ENCODE results near the gene SLIT2.

Gene SLIT2

GRCh38 chr4:20251031-20251795, 492 bp upstream of the SLIT2 start:
- H4K20me1 ChIP-seq (ENCODE audit: insufficient read depth) = no peaks in the 10 kb centered on the region
- H3K4me2 ChIP-seq = peak overlapping the region; percentile 33; the same call in 1 of the 2 replicates
- no peaks in the 10 kb centered on the region for H3K79me2 ChIP-seq (ENCODE audit: insufficient read depth, low read depth)
- H2AFZ ChIP-seq (ENCODE audit: low read depth) = peak overlapping the region; percentile 85
- peaks cover 7% of the 10 kb centered on the region for H3K4me1 ChIP-seq (ENCODE audit: low read depth, poor library complexity, severe bottlenecking)
- TF ChIP-seq CTCF (conservative IDR thresholded peaks at IDR 0.05; ENCODE audit: low read depth, low read length) = no peak
- H3K36me3 ChIP-seq (ENCODE audit: insufficient read depth) = no peaks in the 10 kb centered on the region
- H3K27ac ChIP-seq = no peak overlapping the region
- H3K9ac ChIP-seq = no peak overlapping the region; the same call in 1 of the 2 replicates
- no peaks in the 10 kb centered on the region for H3K27me3 ChIP-seq (ENCODE audit: insufficient read depth, low read depth)
- no peak overlapping the region for H3K4me3 ChIP-seq (IDR thresholded peaks at IDR 0.05; ENCODE audit: insufficient read depth, low read depth, low read length)

GRCh38 chr4:20252656-20253282, 1.1 kb downstream of the SLIT2 start:
- Histone ChIP-seq H3K4me1 (ENCODE audit: low read depth, poor library complexity, severe bottlenecking) (peaks cover 7% of the 10 kb centered on the region), H3K4me3 (IDR thresholded peaks at IDR 0.05; ENCODE audit: insufficient read depth, low read depth, low read length) (no peak overlapping the region), H3K27me3 (ENCODE audit: insufficient read depth, low read depth) (no peaks in the 10 kb centered on the region), H3K4me2 (peak overlapping the region; percentile 68), H2AFZ (ENCODE audit: low read depth) (peak overlapping the region; percentile 85), H3K36me3 (ENCODE audit: insufficient read depth) (no peaks in the 10 kb centered on the region), H4K20me1 (ENCODE audit: insufficient read depth) (no peaks in the 10 kb centered on the region), H3K27ac (no peak overlapping the region), H3K9ac (peak overlapping the region; percentile 36; the same call in 1 of the 2 replicates), H3K79me2 (ENCODE audit: insufficient read depth, low read depth) (no peaks in the 10 kb centered on the region)
- TF ChIP-seq CTCF (conservative IDR thresholded peaks at IDR 0.05; ENCODE audit: low read depth, low read length) = no peak

- Histone ChIP-seq H3K4me1 (ENCODE audit: low read depth, poor library complexity, severe bottlenecking) (peaks cover 7% of the 10 kb centered on the region), H3K36me3 (ENCODE audit: insufficient read depth) (no peaks in the 10 kb centered on the region), H3K4me2 (no peak overlapping the region), H3K9ac (no peak overlapping the region), H4K20me1 (ENCODE audit: insufficient read depth) (no peaks in the 10 kb centered on the region), H3K27ac (no peak overlapping the region), H3K27me3 (ENCODE audit: insufficient read depth, low read depth) (no peaks in the 10 kb centered on the region), H3K79me2 (ENCODE audit: insufficient read depth, low read depth) (no peaks in the 10 kb centered on the region), H3K4me3 (IDR thresholded peaks at IDR 0.05; ENCODE audit: insufficient read depth, low read depth, low read length) (no peak overlapping the region), H2AFZ (ENCODE audit: low read depth) (no peak overlapping the region)
- TF ChIP-seq CTCF (conservative IDR thresholded peaks at IDR 0.05; ENCODE audit: low read depth, low read length) = no peak
These were observed 1.6 kb downstream of the SLIT2 start for GRCh38 chr4:20253283-20253734.

GRCh38 chr4:20253735-20254409, 2.2 kb downstream of the SLIT2 start:
- Histone ChIP-seq H3K4me3 (IDR thresholded peaks at IDR 0.05; ENCODE audit: insufficient read depth, low read depth, low read length) (no peak overlapping the region), H4K20me1 (ENCODE audit: insufficient read depth) (no peaks in the 10 kb centered on the region), H3K4me1 (ENCODE audit: low read depth, poor library complexity, severe bottlenecking) (peaks cover 7% of the 10 kb centered on the region), H3K4me2 (no peak overlapping the region), H2AFZ (ENCODE audit: low read depth) (no peak overlapping the region), H3K36me3 (ENCODE audit: insufficient read depth) (no peaks in the 10 kb centered on the region), H3K9ac (no peak overlapping the region), H3K27ac (no peak overlapping the region), H3K79me2 (ENCODE audit: insufficient read depth, low read depth) (no peaks in the 10 kb centered on the region), H3K27me3 (ENCODE audit: insufficient read depth, low read depth) (no peaks in the 10 kb centered on the region)
- TF ChIP-seq CTCF (conservative IDR thresholded peaks at IDR 0.05; ENCODE audit: low read depth, low read length) = no peak

Measured in KMS-11 (cell line).